Epithelial cell of proximal tubule (primary cell): ENCODE data around the gene SRBD1. TPM values are rescaled to one million over a fixed set of nuclear protein-coding genes. Genes with fewer than 3 reads are reported as not detected.
"Not testable (repeated sequence)": the region's sequence is repeated elsewhere in the genome, so short reads cannot be mapped to it uniquely, and the experiment has no call there.

Experiments
- DNase-seq: peaks from one replicate; pipeline ENCODE4 v3.0.0-alpha.2; 2011; ENCODE audit warnings: low read depth
- H3K4me3 ChIP-seq: 2 replicates; pipeline ENCODE4 v1.5.1; 2011; ENCODE audit warnings: low read depth, mild to moderate bottlenecking, low read length
- CTCF ChIP-seq: conservative IDR thresholded peaks from 2 replicates; pipeline ENCODE4 v1.5.1; 2012; ENCODE audit warnings: low read depth, mild to moderate bottlenecking, low read length
- total RNA-seq: library from RNA; depleted of rRNA; stranded (reverse); fragments of >200 nt; gene quantifications from 2 replicates; pipeline ENCODE4 v1.2.3, GENCODE V29; 2015

SRBD1 gene
- total RNA-seq, 1 donor from 2014 or later = 8.1 TPM

GRCh38 chr2:45438872-45439665, 172.0 kb downstream of the SRBD1 start:
- TF ChIP-seq CTCF = no peak
- no peak overlapping the region for H3K4me3 ChIP-seq
- no peak for DNase-seq

- TF ChIP-seq CTCF = no peak
- no peak overlapping the region for H3K4me3 ChIP-seq
- DNase-seq = no peak
Measured at GRCh38 chr2:45436456-45436855, 174.6 kb downstream of the SRBD1 start.

- TF ChIP-seq CTCF = no peak
- H3K4me3 ChIP-seq = no peak overlapping the region
- DNase-seq = peak; percentile 82
Measured at GRCh38 chr2:45435316-45435715, 175.8 kb downstream of the SRBD1 start.

GRCh38 chr2:45433363-45433762, 177.7 kb downstream of the SRBD1 start:
- TF ChIP-seq CTCF = no peak
- H3K4me3 ChIP-seq = no peak overlapping the region
- DNase-seq = no peak

GRCh38 chr2:45432406-45432805, 178.7 kb downstream of the SRBD1 start:
- DNase-seq = no peak
- no peak overlapping the region for H3K4me3 ChIP-seq
- no peak for TF ChIP-seq CTCF

GRCh38 chr2:45426025-45426424, 185.0 kb downstream of the SRBD1 start:
- not testable (repeated sequence) for H3K4me3 ChIP-seq, DNase-seq

- TF ChIP-seq CTCF = no peak
- no peak overlapping the region for H3K4me3 ChIP-seq
- no peak for DNase-seq
Measured at GRCh38 chr2:45422921-45423320, 188.1 kb downstream of the SRBD1 start.
